GM18858 (cell line): ENCODE data around the gene NPAS3.

Source experiments
- ATAC-seq: cut with Tn5 transposase; IDR thresholded peaks from one replicate; pipeline ENCODE4 v1.9.1; 2021; ENCODE audit not compliant: unreplicated experiment

NPAS3 gene

GRCh38 chr14:33430414-33431035 lies 491.8 kb downstream of the NPAS3 start:
- no peak for ATAC-seq

GRCh38 chr14:33432407-33433023 lies 493.8 kb downstream of the NPAS3 start:
- no peak for ATAC-seq

GRCh38 chr14:33433396-33433795 lies 494.7 kb downstream of the NPAS3 start:
- ATAC-seq: no peak

GRCh38 chr14:33435911-33436689 lies 497.4 kb downstream of the NPAS3 start:
- ATAC-seq: no peak

- ATAC-seq: no peak
Measured at GRCh38 chr14:33441633-33442032, 503.0 kb downstream of the NPAS3 start.

- ATAC-seq: no peak
Measured at GRCh38 chr14:33444136-33444535, 505.5 kb downstream of the NPAS3 start.

GRCh38 chr14:33449268-33449667 lies 510.6 kb downstream of the NPAS3 start:
- no peak for ATAC-seq

- no peak for ATAC-seq
Measured at GRCh38 chr14:33449703-33450395, 511.2 kb downstream of the NPAS3 start.

- ATAC-seq: no peak
Measured at GRCh38 chr14:33450416-33450815, 511.7 kb downstream of the NPAS3 start.

- ATAC-seq: no peak
Measured at GRCh38 chr14:33451211-33451610, 512.5 kb downstream of the NPAS3 start.

- no peak for ATAC-seq
Measured at GRCh38 chr14:33452995-33453394, 514.3 kb downstream of the NPAS3 start.

- no peak for ATAC-seq
Measured at GRCh38 chr14:33454022-33454595, 515.4 kb downstream of the NPAS3 start.

GRCh38 chr14:33454707-33455106 lies 516.0 kb downstream of the NPAS3 start:
- ATAC-seq: no peak

GRCh38 chr14:33455654-33456345 lies 517.1 kb downstream of the NPAS3 start:
- ATAC-seq: no peak

- no peak for ATAC-seq
Measured at GRCh38 chr14:33457021-33457420, 518.3 kb downstream of the NPAS3 start.

- ATAC-seq: no peak
Measured at GRCh38 chr14:33457617-33458016, 518.9 kb downstream of the NPAS3 start.

- ATAC-seq: no peak
Measured at GRCh38 chr14:33460164-33460563, 521.5 kb downstream of the NPAS3 start.

- no peak for ATAC-seq
Measured at GRCh38 chr14:33461036-33461435, 522.4 kb downstream of the NPAS3 start.

GRCh38 chr14:33463731-33464130 lies 525.1 kb downstream of the NPAS3 start:
- no peak for ATAC-seq

GRCh38 chr14:33464254-33464962 lies 525.7 kb downstream of the NPAS3 start:
- no peak for ATAC-seq
